Peyer's patch (tissue), 4 donors: ENCODE results near the gene KLHL12.

ENCODE experiments used
- POLR2A ChIP-seq, 2 donors: fragments of 450-650 bp; IDR thresholded peaks; one replicate each; pipeline ENCODE4 v1.5.1; 2017; ENCODE audit warnings: antibody characterized with exemption in 2 of 2, mild to moderate bottlenecking in 2 of 2, moderate library complexity in 2 of 2
- TF ChIP-seq, protein P1 (sequence below), 6 experiments: fragments of 450-650 bp in 4 of 6; fragments of 200-600 bp in 2 of 6; sonication (generic) in 1 of 6; IDR thresholded peaks; one replicate each; pipeline ENCODE4 v1.5.1; 2017 to 2019; ENCODE audit warnings: antibody characterized with exemption in 6 of 6, mild to moderate bottlenecking in 3 of 6, moderate library complexity in 1 of 6

DNA sequence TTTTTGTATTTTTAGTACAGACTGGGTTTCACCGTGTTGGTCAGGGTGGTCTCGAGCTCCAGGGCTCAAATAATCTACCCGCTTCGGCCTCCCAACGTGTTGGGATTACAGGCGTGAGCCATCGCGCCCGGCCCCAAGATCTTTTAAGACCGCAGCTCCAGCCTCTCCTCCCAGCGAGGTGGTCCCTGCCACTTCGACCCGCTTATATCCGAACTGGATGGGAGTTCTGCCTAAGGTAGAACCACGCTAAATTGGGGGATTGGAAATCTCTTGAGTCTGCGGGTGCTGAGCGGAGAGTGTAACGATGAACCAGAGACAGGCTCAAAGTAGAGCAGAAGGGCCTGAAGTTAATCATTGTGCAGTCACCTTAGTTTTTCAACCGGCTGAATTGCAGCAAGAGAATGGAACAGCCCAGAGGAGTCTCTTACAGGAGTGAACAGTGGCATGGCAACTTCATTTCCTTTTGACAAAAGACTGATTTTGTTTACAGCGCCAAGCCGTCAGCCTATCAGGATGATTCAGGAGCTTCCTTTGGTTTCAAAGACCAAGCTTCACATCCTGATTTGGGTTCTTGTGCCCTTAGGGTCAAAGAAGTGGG is 40.7 kb upstream of the KLHL12 start:
- TF ChIP-seq, protein P1, sequence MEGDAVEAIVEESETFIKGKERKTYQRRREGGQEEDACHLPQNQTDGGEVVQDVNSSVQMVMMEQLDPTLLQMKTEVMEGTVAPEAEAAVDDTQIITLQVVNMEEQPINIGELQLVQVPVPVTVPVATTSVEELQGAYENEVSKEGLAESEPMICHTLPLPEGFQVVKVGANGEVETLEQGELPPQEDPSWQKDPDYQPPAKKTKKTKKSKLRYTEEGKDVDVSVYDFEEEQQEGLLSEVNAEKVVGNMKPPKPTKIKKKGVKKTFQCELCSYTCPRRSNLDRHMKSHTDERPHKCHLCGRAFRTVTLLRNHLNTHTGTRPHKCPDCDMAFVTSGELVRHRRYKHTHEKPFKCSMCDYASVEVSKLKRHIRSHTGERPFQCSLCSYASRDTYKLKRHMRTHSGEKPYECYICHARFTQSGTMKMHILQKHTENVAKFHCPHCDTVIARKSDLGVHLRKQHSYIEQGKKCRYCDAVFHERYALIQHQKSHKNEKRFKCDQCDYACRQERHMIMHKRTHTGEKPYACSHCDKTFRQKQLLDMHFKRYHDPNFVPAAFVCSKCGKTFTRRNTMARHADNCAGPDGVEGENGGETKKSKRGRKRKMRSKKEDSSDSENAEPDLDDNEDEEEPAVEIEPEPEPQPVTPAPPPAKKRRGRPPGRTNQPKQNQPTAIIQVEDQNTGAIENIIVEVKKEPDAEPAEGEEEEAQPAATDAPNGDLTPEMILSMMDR (IDR thresholded peaks at IDR 0.05) = no peak
- no peak for TF ChIP-seq POLR2A (IDR thresholded peaks at IDR 0.05)
